ENCODE results near the gene ZFYVE21. TPM values are rescaled to one million over a fixed set of nuclear protein-coding genes. Genes with fewer than 3 reads are reported as not detected.

Gene ZFYVE21
- total RNA-seq, 1 donor from 2014 or later, result 53.9 TPM

DNA sequence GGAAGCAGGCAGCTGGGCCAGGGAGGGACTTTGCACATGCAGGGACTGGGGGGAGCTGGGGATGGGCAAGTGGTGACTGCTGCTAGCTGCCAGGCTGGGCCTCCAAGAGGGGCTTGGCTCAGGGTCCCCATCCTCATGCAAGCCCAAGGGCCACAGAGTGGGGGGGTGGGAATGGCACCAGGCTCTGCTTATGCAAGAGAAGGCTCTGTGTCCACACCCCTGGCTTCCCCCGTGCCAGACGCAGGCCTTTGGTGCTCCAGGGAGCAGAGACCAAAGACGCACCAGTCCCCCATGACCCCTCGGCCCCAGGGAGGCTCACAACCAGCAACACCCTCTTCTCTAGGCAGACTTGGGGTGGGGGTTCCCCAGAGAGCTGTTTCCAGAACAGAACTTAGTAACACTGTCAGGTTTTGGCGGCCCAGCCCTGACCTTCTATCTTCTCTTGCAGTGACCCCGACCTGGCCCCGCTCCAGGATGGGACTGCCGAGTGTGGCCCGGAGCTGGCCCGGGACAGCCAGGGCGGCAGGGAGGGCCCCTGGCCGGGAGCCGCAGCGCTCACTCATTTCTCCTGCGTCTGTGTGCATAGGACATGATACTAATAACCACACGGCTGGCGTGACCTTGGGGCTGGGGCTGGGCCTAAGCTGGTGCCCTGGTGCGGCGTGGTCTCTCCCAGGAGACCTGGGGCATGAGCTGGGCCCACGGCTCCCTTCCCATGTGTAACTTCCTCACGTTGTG, 14.7 kb upstream of the ZFYVE21 start:
- no peaks in the 10 kb centered on the region for H3K27me3 ChIP-seq (ENCODE audit: control insufficient read depth, insufficient read depth, low read length)
- TF ChIP-seq, protein P1, sequence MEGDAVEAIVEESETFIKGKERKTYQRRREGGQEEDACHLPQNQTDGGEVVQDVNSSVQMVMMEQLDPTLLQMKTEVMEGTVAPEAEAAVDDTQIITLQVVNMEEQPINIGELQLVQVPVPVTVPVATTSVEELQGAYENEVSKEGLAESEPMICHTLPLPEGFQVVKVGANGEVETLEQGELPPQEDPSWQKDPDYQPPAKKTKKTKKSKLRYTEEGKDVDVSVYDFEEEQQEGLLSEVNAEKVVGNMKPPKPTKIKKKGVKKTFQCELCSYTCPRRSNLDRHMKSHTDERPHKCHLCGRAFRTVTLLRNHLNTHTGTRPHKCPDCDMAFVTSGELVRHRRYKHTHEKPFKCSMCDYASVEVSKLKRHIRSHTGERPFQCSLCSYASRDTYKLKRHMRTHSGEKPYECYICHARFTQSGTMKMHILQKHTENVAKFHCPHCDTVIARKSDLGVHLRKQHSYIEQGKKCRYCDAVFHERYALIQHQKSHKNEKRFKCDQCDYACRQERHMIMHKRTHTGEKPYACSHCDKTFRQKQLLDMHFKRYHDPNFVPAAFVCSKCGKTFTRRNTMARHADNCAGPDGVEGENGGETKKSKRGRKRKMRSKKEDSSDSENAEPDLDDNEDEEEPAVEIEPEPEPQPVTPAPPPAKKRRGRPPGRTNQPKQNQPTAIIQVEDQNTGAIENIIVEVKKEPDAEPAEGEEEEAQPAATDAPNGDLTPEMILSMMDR (IDR thresholded peaks at IDR 0.05; ENCODE audit: insufficient read depth, low read length, poor library complexity, severe bottlenecking), result no peak
- no peak overlapping the region for H3K4me3 ChIP-seq (ENCODE audit: low read depth, low read length)
- peaks cover 6% of the 10 kb centered on the region for H3K36me3 ChIP-seq (ENCODE audit: control insufficient read depth, insufficient read depth, low read length)
- no peak for DNase-seq (ENCODE audit: low read depth)

DNA sequence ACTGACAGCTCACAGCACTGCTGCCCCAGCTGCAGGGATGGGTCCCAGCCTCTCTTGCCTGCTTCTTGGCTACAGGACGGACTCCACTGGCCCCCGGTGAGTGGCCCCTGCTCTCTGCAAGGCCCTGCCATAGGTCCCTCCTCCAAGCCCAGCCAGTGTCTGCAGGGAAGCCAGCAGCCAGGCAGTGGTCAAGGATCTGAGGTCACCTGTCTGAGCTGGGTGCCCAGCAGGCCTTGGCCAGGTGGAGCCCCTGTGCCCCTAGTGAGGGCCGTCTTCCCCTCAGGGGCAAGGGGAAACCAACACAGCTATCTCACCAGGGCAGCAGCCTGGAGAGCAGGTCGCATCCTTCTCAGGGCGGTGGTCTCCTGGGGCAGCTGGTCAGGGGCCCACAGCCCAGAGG, 13.5 kb upstream of the ZFYVE21 start:
- H3K4me3 ChIP-seq (ENCODE audit: low read depth, low read length), result no peak overlapping the region
- TF ChIP-seq, protein P1 (IDR thresholded peaks at IDR 0.05; ENCODE audit: insufficient read depth, low read length, poor library complexity, severe bottlenecking), result no peak
- DNase-seq (ENCODE audit: low read depth), result no peak
- peaks cover 6% of the 10 kb centered on the region for H3K36me3 ChIP-seq (ENCODE audit: control insufficient read depth, insufficient read depth, low read length)
- H3K27me3 ChIP-seq (ENCODE audit: control insufficient read depth, insufficient read depth, low read length), result no peaks in the 10 kb centered on the region

DNA sequence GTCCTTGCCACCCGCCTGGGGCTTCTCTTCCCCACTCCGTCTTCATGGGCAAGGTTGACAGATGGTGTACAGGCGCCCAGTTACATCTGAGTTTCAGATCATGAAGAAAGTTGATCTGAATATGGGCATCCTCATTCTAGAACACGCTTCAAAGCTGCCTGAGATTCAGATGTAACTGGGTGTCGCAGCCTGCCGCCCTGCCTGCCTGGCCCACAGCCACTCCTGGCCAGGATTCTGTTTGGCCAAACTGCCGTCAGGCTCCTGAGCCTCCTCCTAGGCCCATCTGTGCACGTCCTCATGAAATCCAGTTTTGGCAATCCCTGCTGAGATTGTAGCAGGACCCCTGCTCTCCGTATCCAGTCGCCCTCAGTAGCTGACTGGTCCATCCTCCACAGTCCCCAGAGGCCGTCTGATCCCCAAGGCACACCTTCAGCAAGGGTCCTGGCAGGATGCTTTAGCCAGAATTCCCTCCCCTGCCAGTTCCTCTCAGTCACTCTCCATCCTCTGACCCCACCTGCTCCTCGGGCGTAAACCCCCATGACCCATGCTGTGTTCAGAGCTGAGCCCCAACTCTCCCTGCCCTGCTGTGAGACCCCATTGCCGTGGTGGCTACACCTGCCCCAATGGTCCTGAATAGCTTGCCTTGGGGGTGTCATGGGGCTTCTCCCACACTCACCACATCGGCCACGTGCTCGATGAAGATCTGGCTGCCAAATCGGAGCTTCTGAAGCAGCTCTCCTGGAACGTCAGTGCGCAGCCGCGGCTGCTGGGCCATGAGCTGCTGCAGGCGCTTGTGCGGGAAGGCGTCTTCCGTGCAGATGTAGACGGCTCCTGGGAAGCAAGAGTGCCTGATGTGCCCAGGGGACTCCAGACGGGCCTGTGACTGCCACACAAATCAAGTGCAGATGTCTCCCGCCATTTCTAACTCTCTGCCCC, 12.8 kb upstream of the ZFYVE21 start:
- no peak overlapping the region for H3K4me3 ChIP-seq (ENCODE audit: low read depth, low read length)
- H3K36me3 ChIP-seq (ENCODE audit: control insufficient read depth, insufficient read depth, low read length), result peaks cover 6% of the 10 kb centered on the region
- TF ChIP-seq, protein P1 (IDR thresholded peaks at IDR 0.05; ENCODE audit: insufficient read depth, low read length, poor library complexity, severe bottlenecking), result no peak
- H3K27me3 ChIP-seq (ENCODE audit: control insufficient read depth, insufficient read depth, low read length), result no peaks in the 10 kb centered on the region
- no peak for DNase-seq (ENCODE audit: low read depth)

DNA sequence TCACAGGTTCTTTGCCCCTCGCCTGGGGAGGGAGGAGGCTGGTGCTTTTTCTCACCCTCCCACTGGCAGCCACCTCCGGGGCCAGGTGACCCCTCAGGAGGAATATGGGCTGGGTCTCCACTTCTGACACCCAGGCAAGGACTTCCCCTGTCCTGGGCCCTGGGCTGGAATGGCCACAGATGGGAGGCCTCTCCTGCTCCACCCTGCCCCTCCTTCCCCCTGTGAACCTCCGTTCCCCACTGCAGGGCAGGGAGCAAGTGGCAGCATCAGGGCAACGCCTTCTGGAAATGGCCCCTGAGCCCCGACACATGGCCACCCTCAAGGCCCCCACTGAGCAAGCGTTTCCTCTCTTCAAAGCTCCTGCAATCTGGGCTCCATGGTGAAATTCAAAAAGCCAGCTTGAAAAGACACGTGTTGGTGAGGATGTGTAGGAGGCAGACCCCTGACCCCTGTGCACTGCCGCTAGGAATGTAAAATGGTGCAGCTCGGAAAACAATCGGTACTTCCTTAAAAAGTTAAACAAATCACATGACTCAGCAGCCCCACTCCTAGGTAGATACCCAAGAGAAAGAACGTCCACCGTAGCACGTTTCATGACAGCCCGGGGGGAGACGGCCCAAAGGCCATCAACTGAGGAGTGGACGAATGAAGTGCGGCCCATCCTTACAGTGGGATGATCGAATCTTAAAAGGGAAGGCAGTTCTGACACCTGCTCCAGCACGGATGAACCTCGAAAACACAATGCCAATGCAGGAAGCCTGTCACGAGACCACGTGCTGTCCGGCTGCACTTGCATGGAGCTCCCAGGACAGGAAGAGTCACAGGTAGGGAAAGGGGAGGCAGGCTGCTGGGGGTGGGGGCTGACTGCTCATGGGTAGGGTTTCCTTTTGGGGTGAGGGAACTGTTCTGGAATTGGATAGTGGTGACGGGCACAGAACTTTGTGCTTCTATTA, 11.9 kb upstream of the ZFYVE21 start:
- H3K27me3 ChIP-seq (ENCODE audit: control insufficient read depth, insufficient read depth, low read length), result no peaks in the 10 kb centered on the region
- DNase-seq (ENCODE audit: low read depth), result no peak
- TF ChIP-seq, protein P1 (IDR thresholded peaks at IDR 0.05; ENCODE audit: insufficient read depth, low read length, poor library complexity, severe bottlenecking), result no peak
- H3K36me3 ChIP-seq (ENCODE audit: control insufficient read depth, insufficient read depth, low read length), result peaks cover 6% of the 10 kb centered on the region
- no peak overlapping the region for H3K4me3 ChIP-seq (ENCODE audit: low read depth, low read length)

DNA sequence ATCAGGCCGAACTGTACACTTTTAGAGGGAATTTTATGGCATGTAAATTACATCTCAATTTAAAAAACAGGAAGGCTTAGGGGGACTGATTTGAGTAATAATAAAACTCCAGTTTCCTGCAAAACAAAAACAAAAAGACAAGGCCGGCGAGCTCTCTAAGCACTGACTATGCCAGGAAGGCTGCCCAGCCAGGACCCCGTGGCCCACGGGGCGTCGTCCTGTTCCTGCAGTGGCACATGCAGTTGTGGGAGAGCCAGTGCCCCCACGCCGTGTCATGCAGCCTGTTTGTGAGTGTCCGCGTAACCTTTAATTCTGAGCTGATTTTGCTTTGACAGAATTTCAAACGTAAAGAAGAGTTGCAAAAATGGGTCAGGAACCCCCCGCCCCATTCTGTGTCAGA, 10.9 kb upstream of the ZFYVE21 start:
- TF ChIP-seq, protein P1 (IDR thresholded peaks at IDR 0.05; ENCODE audit: insufficient read depth, low read length, poor library complexity, severe bottlenecking), result no peak
- no peak for DNase-seq (ENCODE audit: low read depth)
- H3K4me3 ChIP-seq (ENCODE audit: low read depth, low read length), result no peak overlapping the region
- no peaks in the 10 kb centered on the region for H3K27me3 ChIP-seq (ENCODE audit: control insufficient read depth, insufficient read depth, low read length)
- H3K36me3 ChIP-seq (ENCODE audit: control insufficient read depth, insufficient read depth, low read length), result peaks cover 6% of the 10 kb centered on the region
